Stimulated activated CD4-positive, alpha-beta T cell treated with anti-CD3 and anti-CD28 coated beads, Interleukin-4, amount 100 ng/mL, for 4 hours (primary cell): Measurements from ENCODE around the gene UNC13C.
"Not testable (repeated sequence)": the region's sequence is repeated elsewhere in the genome, so short reads cannot be mapped to it uniquely, and the experiment has no call there.

Experiments
- DNase-seq, 2 experiments: peaks; one replicate each; pipeline ENCODE4 v3.0.0-alpha.2; 2020

The UNC13C gene

DNA sequence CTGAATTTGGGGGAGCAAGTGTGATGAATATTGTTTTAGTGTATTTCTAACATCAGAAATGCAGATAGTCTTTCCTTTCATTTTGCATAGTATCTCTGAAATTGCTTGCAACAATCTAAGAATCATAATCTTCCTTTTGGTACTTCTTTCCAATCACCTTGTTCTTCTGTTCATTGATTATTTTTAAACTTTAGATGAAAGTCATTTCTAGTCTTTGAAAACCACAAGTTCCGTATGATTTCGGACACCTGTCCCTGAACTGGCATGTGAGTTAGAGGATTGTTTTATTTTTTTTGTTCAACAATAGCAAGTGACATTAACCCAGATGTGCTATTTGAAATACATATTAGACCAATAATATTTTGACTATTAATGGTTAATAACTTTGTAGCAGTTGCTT, 329.7 kb downstream of the UNC13C start:
- DNase-seq, result no peak

DNA sequence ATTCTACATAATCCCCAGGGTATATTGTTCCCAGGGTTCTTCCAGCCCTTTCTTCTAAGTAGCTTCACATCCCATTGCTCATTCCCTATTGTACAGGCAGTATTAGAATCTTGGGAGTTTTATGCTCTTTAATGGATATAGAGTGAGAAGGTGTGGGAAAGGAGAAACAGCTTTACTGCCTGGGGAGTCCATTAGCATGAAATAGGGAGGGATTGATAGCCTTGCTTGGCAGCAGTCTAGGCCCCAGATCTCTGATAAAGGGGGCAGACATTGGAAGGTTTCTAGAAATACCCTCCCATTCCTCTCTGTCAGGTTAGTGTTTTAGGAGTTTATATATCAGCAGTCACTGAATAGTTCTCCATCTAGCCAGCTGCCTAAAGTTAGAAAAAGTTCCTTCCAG, 334.3 kb downstream of the UNC13C start:
- no peak for DNase-seq

DNA sequence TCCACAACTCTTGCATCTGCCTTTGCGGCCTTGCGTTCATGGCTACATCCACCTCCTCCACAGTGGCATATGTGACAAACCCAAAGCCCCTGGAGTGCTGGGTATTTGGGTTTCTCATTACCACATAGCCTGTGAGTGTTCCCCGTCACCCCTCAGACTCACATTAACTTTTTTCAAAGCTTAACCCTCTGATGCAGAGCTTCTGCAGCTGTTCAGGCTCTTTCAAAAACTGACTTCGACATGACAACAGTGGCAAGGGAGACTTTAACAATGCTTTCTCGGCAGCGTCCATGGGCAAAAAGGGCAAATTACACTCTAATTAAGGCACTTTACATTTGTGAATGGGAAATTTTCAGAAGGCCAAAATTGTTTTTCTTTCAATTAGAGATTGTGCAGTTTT, 343.2 kb downstream of the UNC13C start:
- DNase-seq, result no peak

DNA sequence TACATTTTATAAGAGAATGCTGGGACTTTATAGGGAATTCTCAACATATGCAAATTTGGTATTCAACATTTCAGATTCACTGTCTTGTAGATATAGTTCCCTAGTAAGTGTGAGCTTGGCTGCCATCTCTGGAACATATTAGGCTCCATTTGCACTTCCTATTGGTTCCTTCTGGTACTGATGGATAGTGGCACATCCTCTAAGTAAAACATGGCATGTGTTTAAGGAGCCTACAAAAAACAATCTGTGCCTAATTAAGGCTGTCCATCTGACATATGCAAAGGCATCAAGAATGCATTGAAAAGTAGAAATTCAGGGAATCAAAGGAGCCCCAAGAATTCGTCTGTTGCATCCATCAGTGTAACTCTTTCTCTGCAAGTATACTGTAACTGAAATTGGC, 344.1 kb downstream of the UNC13C start:
- DNase-seq, result no peak

DNA sequence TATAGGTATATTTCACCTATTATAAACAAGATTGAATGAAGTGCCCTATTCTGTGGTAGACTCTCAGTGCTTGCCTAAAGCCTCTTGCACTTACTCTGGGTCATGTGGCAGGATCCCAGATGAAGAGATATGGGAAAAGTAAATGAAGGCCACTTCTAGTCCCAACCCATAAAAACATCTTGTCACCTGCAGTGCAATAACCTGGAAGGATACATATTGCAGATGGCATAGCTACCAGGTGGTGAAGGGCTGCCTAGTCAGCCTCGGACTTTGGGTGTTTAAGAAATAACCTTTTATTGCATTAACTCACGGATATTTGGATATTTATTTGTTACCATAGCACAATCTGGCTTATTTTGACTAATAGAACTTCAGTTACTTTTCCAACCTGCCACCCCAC, 367.1 kb downstream of the UNC13C start:
- no peak for DNase-seq

DNA sequence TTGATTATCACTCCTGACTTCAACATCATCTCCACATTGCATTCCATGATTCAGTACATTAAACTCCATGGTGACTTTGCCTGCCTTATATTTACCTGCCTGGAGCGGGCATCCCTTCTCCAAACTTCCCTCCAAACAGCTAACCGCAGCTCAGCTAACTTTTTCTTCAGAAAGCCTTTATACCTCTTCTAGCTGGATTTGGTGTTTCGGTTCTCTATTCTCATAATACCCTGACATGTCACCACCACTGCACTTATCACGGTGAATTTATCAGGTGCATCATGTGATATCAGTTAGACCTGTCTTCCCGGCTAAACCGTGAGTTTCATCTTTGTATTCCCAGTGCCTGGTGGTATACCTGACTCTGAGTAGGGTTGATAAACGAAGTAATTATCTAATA, 367.6 kb downstream of the UNC13C start:
- DNase-seq, result no peak

DNA sequence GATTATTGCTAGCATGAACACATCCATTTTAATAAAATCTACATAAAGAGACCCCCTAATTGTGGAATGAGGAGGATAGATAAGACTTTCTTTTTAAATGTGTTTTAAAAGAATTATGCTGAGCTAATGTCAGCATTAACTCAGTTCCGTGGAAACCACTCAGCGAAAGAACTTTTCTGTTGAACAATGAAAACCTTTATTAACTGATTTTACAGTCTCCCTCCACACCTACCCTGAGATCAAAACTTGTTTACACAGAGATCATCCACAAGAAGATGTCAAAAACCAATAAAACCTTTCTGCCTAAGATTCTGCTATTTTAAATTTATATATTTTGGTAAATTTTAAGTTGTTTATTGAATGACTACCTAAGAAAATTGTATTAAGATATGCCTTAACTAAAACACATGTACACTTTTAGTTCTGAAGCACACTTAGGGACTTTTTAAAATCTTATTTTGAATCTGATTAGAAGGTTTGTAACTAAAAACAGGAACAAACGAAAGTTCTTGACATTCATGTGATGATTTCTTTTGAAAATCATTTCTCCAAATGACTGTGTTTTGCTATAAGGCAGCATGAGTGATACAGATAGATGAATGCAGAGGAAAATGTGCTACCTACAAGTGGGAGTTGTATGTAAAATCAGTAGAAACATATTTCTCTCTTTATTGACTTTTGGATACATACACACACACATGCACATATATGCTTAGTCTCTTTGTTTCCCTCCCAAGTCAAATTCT, 369.0 kb downstream of the UNC13C start:
- no peak for DNase-seq

DNA sequence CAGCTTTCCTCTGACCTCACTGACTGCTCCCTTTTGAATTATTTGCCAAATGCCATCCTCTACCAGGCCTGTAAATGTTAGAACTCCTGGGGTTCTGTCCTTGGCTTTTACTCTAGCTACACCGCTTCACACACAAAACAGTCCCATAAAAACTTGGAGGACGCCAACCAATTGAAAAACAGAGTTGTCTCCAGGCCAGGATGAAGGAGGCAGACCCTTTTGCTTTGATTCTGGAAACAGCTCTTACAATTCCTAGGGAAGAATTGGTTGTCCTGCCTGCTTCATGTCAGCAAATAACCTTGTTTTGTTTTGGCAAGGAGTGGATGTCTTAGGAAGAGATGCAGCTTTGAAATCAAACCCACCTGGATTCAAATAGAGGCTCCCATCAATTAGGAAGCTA, 375.5 kb downstream of the UNC13C start:
- DNase-seq, result no peak

DNA sequence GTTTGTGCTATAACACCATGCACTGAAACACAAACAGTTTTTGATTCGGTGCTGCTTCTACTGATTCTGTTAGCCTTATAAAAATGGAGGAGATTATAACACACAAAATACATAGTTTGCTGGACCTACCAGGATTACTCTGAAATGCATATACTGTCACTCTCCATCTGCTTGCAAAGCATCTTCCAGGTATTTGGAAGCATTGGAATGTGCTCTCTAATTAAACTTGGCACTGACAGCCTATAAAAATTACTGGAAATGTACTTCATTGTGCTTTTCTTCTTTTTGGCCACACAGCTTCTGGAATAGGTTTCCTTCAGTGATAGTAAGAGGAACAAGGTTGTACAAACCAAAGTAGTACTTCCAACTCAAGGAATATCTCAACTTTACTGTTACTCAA, 376.1 kb downstream of the UNC13C start:
- no peak for DNase-seq

DNA sequence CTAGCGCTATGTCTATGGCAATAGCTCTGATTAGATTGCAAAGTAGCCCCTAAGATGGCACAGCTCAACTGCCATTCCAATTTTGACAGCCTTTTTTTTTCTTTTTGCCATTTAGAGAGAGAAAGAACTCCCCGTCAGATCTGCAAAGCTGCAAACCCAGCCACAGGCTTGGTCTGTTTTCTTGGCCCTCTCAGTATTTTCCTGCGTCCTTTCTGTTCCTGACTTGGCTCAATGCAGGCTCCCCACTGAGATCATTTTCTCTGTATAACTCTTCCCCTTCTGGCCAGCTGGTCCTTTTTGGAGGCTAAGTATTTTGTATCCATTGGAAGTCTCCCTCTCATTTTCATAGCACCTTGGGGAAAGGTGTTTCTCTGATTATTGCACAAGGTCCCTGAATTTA, 386.7 kb downstream of the UNC13C start:
- DNase-seq, result no peak

DNA sequence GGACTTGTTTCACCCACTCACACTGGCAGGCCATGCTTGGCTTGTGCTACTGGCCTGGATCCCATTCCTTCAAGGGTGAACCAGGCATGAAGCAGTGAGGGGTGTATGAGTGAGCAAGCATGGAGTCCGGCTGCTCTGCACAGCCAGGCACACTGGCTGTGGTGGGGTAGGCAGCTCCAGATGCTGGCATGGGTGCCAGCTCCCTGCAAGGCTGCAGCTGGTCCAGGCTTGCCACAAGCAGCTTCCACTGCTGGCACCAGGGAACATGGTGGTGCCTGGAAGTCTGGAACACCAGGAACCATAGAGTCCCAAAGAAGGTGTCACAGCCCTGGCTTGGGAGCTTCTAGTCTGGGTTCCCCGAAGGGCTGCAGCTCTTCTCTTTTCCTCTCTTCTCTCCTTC, 395.1 kb downstream of the UNC13C start:
- DNase-seq, result no peak

DNA sequence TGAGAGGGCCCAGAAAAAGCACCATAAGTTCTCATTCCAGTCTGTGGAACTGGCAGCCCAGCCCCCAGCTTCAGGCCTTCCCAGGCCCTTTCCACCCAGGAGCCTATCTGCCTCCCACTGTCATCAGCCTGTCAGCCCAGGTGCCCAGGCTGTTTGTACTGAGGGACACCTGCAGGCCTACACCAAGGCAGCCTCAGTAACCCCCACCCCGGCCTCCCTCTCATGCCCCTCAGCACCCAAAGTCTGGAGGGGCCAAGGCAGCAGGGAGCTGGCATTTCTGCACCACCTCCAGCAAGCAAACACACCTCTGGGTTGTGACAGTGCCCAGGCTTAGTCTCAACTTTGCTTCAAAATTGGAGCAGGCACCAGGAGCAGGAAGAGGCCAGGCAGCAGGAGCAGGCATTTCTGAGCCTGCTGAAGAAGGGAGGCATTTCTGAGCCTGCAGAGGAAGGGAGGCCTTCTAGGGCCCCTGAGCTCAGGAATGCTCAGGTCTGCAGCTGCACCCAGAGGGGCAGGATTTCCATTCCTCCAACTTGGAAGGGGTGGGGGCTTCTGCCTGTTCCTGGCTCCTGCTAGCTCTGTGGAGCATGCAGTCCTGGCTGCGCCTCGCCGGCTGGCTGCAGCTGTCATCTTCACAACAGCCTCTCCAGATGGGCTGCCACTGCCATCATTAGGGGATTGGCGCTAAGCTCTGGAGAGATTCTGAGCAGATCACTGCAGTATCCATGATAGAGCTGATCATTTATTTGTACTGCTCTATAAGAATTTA, 396.1 kb downstream of the UNC13C start:
- DNase-seq, result no peak

DNA sequence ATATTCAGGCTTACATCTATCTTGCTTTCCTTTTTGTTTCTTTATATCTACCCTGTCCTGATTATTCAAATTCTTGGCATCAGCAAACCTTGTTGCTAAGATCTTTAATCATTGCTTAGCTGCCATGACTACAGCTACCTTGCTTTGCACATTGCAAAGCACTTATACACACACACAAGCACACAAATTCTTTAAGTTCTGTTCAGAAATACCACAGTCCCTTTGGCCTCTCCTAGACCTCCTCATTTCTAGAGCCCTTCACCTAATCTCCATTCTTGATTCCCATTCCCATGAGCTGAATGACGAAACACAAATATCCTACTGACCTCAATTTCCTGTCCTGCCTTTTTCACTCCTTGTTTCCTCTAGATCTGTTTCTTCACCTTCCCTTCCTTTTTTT, 409.6 kb downstream of the UNC13C start:
- no peak for DNase-seq

DNA sequence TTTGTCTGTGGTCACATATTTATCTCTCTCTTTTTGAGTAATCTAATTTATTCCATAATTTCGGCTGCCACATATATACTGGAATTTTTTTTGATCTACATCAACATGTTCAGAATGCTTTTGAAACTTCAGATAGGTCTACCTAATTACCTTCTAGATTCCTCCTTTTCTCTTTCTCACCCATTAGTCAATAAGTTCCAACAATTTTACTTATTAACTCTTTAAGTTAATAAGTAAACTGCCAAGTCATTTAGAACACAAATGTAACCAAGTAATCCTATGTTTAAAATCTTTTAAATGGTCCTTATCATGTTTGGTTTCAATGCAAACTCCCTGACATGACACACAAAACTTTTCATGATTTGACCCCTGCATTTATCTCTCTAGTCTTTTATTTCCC, 410.5 kb downstream of the UNC13C start:
- DNase-seq, result no peak

DNA sequence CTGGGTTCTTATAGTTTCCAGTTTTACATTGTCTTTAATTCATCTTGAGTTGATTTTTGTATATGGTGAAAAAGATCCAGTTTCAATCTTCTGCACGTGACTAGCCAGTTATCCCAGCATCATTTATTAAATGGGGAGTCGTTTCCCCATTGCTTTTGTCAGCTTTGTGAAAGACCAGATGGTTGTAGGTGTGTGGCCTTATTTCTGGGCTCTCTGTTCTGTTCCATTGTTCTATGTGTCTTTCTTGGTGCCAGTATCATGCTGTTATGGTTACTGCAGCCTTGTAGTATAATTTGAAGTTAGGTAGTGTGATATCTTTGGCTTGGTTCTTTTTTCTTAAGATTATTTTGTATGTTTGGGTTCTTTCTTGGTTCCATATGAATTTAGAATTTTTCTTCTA, 432.2 kb downstream of the UNC13C start:
- DNase-seq, result no peak

DNA sequence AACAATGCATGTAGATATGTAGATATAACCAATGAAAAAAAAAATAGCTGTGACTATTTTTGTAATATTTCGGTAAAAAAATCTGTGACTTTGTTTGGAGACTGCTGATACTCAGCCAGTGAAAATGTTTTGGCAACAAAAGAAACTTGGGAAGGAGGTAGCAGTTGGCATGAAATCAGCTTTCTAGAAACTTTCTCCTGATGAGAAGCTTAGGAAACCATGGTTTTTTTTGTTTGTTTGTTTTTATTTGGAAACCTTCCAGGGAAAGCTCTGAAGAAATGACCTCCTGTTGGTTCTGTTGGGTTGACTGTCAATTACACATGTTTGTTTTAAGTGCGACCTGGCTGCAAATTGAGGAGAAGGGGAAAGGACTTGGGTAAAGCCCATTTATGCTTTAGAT, 445.9 kb downstream of the UNC13C start:
- no peak for DNase-seq

DNA sequence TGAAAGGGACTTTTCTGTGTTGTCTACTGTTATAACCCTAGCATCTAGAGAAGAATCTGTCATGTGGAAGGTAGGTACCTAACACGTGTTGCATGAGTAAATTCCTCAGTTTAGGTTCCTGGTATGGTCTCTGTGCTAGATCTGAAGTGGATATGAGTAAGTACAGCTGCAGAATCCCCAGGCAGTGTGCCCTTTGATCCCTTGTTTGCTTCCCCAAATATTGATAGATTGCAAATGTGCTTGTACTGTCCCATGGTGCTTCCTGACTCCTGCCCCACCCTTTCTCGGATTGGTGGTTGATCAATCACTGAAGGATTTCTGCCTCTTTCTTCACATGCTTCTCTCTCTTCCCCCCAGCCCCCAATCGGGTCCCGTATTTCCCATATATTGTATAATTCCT, 450.4 kb downstream of the UNC13C start:
- DNase-seq, result no peak

DNA sequence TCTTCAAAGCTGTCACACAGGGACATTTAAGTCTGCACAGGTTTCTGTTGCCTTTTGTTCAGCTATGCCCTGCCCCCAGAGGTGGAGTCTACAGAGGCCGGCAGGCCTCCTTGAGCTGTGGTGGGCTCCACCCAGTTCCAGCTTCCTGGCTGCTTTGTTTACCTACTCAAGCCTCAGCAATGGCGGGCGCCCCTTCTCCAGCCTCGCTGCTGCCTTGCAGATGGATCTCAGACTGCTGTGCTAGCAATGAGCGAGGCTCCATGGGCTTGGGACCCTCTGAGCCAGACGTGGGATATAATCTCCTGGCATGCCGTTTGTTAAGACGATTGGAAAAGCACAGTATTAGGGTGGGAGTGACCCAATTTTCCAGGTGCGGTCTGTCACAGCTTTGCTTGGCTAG, 472.0 kb downstream of the UNC13C start:
- DNase-seq, result not testable (repeated sequence)

DNA sequence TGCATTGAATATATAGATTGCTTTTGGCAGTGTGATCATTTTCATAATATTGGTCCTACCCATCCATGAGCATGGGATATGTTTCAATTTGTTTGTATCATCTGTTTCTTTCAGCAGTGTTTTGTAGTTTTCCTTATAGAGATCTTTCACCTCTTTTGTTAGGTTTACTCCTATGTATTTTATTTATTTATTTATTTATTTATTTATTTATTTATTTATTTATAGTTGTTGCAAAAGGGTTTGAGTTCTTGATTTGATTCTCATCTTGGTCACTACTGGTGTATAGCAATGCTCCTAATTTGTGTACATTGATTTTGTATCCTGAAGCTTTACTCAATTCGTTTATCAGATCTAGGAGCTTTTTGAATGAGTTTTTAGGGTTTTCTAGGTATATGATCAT, 478.2 kb downstream of the UNC13C start:
- DNase-seq, result no peak

DNA sequence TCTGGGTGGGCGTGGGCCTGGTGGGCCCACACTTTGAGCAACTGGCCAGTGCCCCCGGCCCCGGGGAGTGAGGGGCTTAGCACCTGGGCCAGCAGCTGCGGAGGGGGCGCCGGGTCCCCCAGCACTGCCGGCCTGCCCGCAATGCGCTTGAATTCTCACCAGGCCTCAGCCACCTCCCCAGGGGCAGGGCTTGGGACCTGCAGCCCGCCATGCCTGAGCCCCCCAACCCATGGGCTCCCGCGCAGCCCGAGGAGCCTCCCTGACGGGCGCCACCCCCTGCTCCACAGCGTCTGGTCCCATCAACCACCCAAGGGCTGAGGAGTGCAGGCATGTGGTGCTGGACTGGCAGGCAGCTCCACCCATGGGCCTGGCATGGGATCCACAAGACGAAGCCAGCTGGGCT, 484.3 kb downstream of the UNC13C start:
- no peak for DNase-seq

DNA sequence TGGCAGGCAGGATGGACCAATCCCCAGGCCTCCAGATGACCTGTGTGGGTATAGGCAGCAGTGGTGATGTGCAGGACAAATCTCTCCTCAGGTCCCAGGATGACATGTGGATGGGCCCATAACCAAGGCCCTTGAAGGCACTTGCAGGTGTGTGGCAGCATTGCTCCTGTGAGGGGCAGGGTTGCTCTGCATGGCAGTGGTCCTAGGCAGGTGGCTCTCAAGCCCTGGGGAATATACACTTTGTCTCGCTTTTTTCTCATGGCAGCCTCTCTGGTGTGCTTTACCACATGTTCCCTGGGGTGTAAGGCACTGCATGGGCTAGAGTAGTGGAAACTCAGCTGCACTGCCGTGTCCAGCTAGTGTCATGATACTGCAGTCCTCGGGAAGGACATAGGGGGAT, 503.6 kb downstream of the UNC13C start:
- DNase-seq, result no peak

DNA sequence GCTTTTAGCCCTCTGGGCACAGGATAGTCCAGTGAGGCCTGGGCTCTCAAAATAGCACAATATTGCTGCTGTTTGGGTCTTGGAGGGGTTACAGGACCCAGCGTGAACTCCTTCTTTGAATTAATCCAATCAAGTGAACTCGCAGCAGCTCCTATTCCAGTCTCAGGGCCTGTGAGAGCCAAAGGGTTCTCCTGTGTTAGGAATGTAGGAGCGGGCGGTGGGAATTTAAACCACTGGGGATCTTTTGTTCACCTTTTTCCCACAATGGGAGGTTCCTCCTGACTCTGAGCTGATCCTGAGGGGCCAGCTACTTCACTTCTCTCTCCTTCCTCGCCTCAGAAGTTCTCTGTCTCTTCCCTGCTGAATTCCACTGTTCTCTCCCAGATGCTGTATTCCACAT, 504.0 kb downstream of the UNC13C start:
- DNase-seq, result no peak

DNA sequence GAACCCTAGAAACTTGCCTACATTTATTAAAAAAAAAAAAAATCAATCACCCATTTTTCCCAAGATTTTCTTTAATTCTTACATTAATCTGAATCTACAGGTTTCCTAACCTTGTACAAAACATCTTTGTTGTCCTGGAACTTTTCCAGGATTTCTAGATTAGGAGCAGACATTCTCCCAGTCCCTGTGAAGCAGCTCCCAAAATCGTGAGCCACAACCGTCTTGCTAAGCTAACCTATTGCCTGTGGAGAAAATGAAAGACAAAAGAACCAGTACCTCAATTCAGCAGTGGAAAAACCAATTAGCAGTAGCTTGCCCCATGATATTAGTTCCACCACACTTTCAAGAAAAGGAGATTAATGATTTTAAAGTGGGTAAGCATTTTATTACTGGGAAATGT, 522.1 kb downstream of the UNC13C start:
- no peak for DNase-seq

DNA sequence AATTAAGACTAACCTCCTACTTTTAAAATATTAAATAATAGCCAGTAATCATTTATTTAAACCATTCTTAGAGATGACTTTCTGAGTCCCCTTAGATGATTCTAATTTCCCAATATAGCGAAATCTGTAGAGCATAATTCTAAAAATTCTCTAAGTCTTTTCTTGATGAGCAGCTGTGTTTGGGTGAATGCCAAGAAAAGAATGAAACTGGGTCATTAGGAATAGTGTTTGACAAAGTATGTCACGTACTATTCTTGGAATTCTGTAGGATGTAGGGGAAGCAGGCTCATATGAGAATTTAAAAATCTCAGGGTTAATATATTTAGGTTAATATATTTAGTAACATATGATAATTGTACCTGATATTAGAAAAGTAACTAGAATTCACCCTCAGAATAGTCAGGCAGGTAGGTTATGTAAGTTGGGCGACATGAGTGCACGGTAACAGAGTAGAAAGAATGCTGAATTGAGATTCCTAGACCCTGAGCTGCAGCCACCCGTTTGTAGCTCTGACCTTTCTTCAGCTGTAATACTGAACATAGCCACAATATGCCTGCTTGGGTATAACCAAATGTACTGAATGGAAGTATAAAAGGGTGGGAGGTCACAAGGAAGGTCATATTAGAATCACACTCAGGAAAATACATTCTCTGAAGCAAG, 524.3 kb downstream of the UNC13C start:
- DNase-seq, result no peak
